ENCODE data around the gene DNAJB14.

DNA sequence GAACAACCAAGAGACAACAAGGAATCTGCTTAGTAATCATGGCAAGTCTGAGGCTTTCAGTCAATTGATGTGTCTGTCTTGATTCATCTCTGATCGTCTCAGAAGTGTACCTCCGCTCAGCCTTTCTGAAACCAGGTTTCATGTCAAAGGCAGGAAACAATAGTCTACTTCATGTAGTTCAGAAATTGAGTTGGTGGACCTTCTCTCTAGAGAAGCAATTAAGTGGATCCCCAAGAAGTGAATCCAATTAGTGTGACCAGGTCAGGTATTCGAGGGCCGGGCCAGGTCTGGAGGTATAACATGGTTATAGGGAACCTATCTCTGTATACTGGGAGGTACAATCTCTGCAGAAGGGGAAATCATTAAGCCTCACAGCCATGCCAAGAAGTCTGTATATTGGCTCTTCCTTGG is 97.8 kb downstream of the DNAJB14 start:
- TF ChIP-seq, protein P1, sequence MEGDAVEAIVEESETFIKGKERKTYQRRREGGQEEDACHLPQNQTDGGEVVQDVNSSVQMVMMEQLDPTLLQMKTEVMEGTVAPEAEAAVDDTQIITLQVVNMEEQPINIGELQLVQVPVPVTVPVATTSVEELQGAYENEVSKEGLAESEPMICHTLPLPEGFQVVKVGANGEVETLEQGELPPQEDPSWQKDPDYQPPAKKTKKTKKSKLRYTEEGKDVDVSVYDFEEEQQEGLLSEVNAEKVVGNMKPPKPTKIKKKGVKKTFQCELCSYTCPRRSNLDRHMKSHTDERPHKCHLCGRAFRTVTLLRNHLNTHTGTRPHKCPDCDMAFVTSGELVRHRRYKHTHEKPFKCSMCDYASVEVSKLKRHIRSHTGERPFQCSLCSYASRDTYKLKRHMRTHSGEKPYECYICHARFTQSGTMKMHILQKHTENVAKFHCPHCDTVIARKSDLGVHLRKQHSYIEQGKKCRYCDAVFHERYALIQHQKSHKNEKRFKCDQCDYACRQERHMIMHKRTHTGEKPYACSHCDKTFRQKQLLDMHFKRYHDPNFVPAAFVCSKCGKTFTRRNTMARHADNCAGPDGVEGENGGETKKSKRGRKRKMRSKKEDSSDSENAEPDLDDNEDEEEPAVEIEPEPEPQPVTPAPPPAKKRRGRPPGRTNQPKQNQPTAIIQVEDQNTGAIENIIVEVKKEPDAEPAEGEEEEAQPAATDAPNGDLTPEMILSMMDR (IDR thresholded peaks at IDR 0.05): no peak
- no peak for TF ChIP-seq POLR2A (IDR thresholded peaks at IDR 0.05)
